Left lung (tissue), 14 donors: ENCODE data around the gene TMEM203. TPM values are rescaled to one million over a fixed set of nuclear protein-coding genes. Genes with fewer than 3 reads are reported as not detected.

Experiments
- ATAC-seq: fragments of 200-7000 bp; cut with Tn5 transposase; one replicate; pipeline ENCODE4 v1.9.1; 2020; ENCODE audit warnings: moderate library complexity
- DNase-seq, 4 donors: peaks; one replicate each; pipeline ENCODE4 v3.0.0-alpha.2; 2013 to 2020
- H3K27ac ChIP-seq, 2 donors: fragments of 200-600 bp; sonication (generic) in 1 of 2; one replicate each; pipeline versions ENCODE4 v1.5.0 to v1.8.0; 2020 to 2021
- H3K27me3 ChIP-seq, 2 donors: fragments of 200-600 bp; sonication (generic) in 1 of 2; one replicate each; pipeline versions ENCODE4 v1.5.0 to v1.8.0; 2020 to 2021
- H3K36me3 ChIP-seq, 2 donors: fragments of 200-600 bp; sonication (generic) in 1 of 2; one replicate each; pipeline versions ENCODE4 v1.5.0 to v1.8.0; 2020 to 2021
- H3K4me1 ChIP-seq, 2 donors: fragments of 200-600 bp; one replicate each; pipeline ENCODE4 v1.8.0; 2021
- H3K4me3 ChIP-seq, 2 donors: fragments of 200-600 bp; sonication (generic) in 1 of 2; one replicate each; pipeline versions ENCODE4 v1.5.0 to v1.8.0; 2020 to 2021; ENCODE audit warnings: mild to moderate bottlenecking in 1 of 2
- H3K9me3 ChIP-seq, 2 donors: fragments of 200-600 bp; sonication (generic) in 1 of 2; one replicate each; pipeline versions ENCODE4 v1.5.0 to v1.8.0; 2020 to 2021
- intact Hi-C, 2 donors: fragments of 100-400 bp; cut with DNase I; formaldehyde crosslinking; loops; one replicate each; pipeline versions ENCODE4 v1.11.2 to v1.14.2; 2022
- long read RNA-seq, 12 donors: library from polyadenylated mRNA in 2 of 12; unstranded in 2 of 12; transcript quantifications; one replicate each; pipeline ENCODE4 v2.0.0 and lab custom pipeline, GENCODE V29; 2019 to 2026
- polyA plus RNA-seq, 6 donors: library from polyadenylated mRNA; unstranded; fragments of 120-200 nt; gene quantifications; one replicate each; pipeline ENCODE4 v1.2.1, GENCODE V29; 2013; ENCODE audit not compliant: insufficient read length in 6 of 6
- total RNA-seq, 2 donors: library from RNA; stranded (reverse); fragmentation: NEBNext Ultra II Directional; extraction: Animal tissue kit (Norgen Biotek cat#: 25700); gene quantifications; one replicate each; pipeline ENCODE4 v1.2.1, GENCODE V29; 2021
- TF ChIP-seq, protein P1 (sequence below), 2 donors: fragments of 200-600 bp; sonication (generic) in 1 of 2; IDR thresholded peaks; one replicate each; pipeline versions ENCODE4 v1.5.0 to v1.8.0; 2021; ENCODE audit warnings: antibody characterized with exemption in 2 of 2
- donor health status: DM: no; HTN: yes; CAD: no.
- donor health status: DM: no; HTN: no; CAD: no.

The TMEM203 gene
- total RNA-seq = 10 to 100 TPM; 30.6 to 31.7 TPM
- 10 to 100 TPM; 30.4 to 37.8 (median 33.3) TPM for polyA plus RNA-seq
- long read RNA-seq, donor 1, transcript TMEM203-201 (1 exons, 1,557 nt) = major isoform, 72 of 72 reads
- long read RNA-seq, donor 1, partial matches to known transcripts = 0 of 72 reads
- long read RNA-seq, donor 1, other reads (novel, unspliced or antisense) = 0 of 72 reads
- long read RNA-seq, donor 2, transcript TMEM203-201 (1 exons, 1,557 nt) = major isoform, 53 of 53 reads
- long read RNA-seq, donor 2, partial matches to known transcripts = 0 of 53 reads
- long read RNA-seq, donor 2, other reads (novel, unspliced or antisense) = 0 of 53 reads
- long read RNA-seq, donor 3, transcript TMEM203-201 (1 exons, 1,557 nt) = major isoform, 34 of 34 reads
- long read RNA-seq, donor 3, partial matches to known transcripts = 0 of 34 reads
- long read RNA-seq, donor 3, other reads (novel, unspliced or antisense) = 0 of 34 reads
- long read RNA-seq, donor 4, partial matches to known transcripts = 0 of 1 reads
- long read RNA-seq, donor 4, other reads (novel, unspliced or antisense) = 0 of 1 reads
- long read RNA-seq, donor 5, transcript TMEM203-201 (1 exons, 1,557 nt) = major isoform, 60 of 60 reads
- long read RNA-seq, donor 5, partial matches to known transcripts = 0 of 60 reads
- long read RNA-seq, donor 5, other reads (novel, unspliced or antisense) = 0 of 60 reads
- long read RNA-seq, donor 6, transcript TMEM203-201 (1 exons, 1,557 nt) = major isoform, 42 of 42 reads
- long read RNA-seq, donor 6, partial matches to known transcripts = 0 of 42 reads
- long read RNA-seq, donor 6, other reads (novel, unspliced or antisense) = 0 of 42 reads
- long read RNA-seq, donor 7, transcript TMEM203-201 (1 exons, 1,557 nt) = major isoform, 16 of 16 reads
- long read RNA-seq, donor 7, partial matches to known transcripts = 0 of 16 reads
- long read RNA-seq, donor 7, other reads (novel, unspliced or antisense) = 0 of 16 reads
- long read RNA-seq, donor 8, transcript TMEM203-201 (1 exons, 1,557 nt) = major isoform, 31 of 31 reads
- long read RNA-seq, donor 8, partial matches to known transcripts = 0 of 31 reads
- long read RNA-seq, donor 8, other reads (novel, unspliced or antisense) = 0 of 31 reads
- long read RNA-seq, donor 9, partial matches to known transcripts = 0 of 2 reads
- long read RNA-seq, donor 9, other reads (novel, unspliced or antisense) = 0 of 2 reads
- long read RNA-seq, donor 10, transcript TMEM203-201 (1 exons, 1,557 nt) = major isoform, 37 of 37 reads
- long read RNA-seq, donor 10, partial matches to known transcripts = 0 of 37 reads
- long read RNA-seq, donor 10, other reads (novel, unspliced or antisense) = 0 of 37 reads
- long read RNA-seq, donor 11, transcript TMEM203-201 (1 exons, 1,557 nt) = major isoform, 47 of 47 reads
- long read RNA-seq, donor 11, partial matches to known transcripts = 0 of 47 reads
- long read RNA-seq, donor 11, other reads (novel, unspliced or antisense) = 0 of 47 reads
- long read RNA-seq, donor 12, transcript TMEM203-201 (1 exons, 1,557 nt) = major isoform, 28 of 28 reads
- long read RNA-seq, donor 12, partial matches to known transcripts = 0 of 28 reads
- long read RNA-seq, donor 12, other reads (novel, unspliced or antisense) = 0 of 28 reads

DNA sequence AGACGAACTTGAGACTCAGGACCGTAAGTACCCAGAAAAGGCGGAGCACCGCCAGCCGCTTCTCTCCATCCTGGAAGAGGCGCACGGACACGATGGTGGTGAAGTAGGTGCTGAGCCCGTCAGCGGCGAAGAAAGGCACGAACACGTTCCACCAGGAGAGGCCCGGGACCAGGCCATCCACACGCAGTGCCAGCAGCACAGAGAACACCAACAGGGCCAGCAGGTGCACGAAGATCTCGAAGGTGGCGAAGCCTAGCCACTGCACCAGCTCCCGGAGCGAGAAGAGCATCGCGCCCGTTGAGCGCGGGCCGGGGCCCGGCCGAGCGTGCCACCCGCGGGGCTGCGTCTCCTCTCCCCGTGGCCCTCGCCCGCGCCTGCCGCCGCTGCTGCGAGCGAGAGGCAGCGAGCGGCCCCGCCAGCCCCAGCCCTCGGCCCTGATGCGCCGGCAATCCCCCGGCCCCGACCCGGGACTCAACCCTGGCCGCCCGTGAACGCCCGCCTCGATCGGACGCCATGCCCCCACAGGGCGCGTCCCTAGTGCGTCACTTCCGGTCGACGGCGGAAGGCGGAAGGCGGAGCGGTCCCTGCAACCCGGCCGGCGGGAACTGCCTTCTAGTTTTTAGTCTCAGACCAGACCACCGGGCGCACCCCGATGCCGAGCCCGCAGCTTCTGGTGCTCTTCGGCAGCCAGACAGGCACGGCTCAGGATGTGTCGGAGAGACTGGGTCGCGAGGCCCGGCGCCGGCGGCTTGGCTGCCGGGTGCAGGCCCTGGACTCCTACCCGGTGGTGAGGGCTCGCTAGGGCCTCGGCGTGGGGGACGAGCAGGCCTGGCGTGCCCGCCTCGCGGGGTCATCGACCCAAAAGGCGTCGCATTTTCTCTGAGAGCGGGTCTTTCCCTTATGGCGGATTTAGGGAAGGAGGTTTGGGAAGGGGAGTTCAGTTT lies at the start of gene TMEM203, which contains the start of gene NDOR1:
TSS of gene TMEM203 (minus strand) at position 523 of the 944 bp plus-strand sequence. CDS start at position 289, 234 bp downstream.
TSS of gene NDOR1 (plus strand) at position 575 of the 944 bp plus-strand sequence. CDS start at position 653, 78 bp downstream.
- Histone ChIP-seq H3K36me3 (peaks cover 0 to 22% of the 10 kb centered on the region in 2 donors), H3K4me1 (peaks cover 21 to 62% of the 10 kb centered on the region in 2 donors), H3K27ac (peak within 1 kb of the TSS; percentile 30 to 86), H3K9me3 (no peaks in the 10 kb centered on the region), H3K27me3 (no peaks in the 10 kb centered on the region), H3K4me3 (peak within 1 kb of the TSS; percentile 96 to 99)
- DNase-seq (peak; percentile 85 to 99 (median 94)), ATAC-seq (peak; percentile 62)
- TF ChIP-seq, protein P1, sequence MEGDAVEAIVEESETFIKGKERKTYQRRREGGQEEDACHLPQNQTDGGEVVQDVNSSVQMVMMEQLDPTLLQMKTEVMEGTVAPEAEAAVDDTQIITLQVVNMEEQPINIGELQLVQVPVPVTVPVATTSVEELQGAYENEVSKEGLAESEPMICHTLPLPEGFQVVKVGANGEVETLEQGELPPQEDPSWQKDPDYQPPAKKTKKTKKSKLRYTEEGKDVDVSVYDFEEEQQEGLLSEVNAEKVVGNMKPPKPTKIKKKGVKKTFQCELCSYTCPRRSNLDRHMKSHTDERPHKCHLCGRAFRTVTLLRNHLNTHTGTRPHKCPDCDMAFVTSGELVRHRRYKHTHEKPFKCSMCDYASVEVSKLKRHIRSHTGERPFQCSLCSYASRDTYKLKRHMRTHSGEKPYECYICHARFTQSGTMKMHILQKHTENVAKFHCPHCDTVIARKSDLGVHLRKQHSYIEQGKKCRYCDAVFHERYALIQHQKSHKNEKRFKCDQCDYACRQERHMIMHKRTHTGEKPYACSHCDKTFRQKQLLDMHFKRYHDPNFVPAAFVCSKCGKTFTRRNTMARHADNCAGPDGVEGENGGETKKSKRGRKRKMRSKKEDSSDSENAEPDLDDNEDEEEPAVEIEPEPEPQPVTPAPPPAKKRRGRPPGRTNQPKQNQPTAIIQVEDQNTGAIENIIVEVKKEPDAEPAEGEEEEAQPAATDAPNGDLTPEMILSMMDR (IDR thresholded peaks at IDR 0.05) = no peak
- intact Hi-C loops = no loop called here

DNA sequence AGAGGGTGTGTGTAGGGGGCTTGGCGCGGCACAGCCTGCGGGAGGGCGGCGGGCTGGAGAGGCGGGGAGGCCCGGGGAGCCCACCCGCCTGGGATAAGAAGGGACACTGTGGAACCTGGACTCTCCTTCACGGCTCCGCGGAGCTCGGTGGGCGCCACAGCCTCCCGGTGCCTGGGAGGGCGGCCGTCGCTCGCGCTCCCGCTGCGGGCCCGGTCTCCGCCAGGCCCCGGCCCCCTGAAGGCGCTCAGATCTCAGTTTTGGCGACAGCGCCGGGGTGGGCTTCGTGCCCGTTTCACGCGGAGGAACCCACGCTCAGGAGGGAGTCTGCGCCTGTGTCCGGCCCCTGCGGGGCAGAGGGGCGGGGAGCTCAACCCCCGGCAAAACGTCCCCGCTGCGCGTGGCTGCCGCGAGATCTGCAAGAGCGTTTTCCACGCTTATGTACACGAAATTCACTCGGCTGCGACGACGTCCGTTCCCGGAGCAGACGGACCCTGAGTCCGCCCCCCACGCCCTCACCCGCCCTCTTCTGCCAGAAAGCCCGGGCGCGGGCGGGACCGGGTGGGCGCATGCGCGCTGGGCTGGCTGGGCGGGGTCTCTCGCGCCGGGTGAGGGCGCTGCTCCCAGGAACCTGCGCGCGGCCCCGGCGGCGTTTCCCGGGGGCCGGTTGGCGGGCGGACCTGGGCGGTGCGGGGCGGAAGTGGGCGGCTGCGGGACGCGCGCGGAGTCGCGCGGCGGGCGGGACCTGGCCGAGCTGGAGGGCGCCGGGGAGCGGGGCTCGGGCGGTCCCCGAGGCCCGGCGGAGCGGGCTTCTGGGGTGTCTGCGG lies 49.4 kb upstream of the TMEM203 start, which contains the start of gene NELFB:
TSS of gene NELFB (plus strand) at position 704 of the 824 bp plus-strand sequence.
- Histone ChIP-seq H3K9me3 (no peaks in the 10 kb centered on the region), H3K27me3 (no peaks in the 10 kb centered on the region), H3K4me3 (peak within 1 kb of the TSS; percentile 98 to 99), H3K27ac (peak within 1 kb of the TSS; percentile 53 to 83), H3K4me1 (peaks cover 13 to 28% of the 10 kb centered on the region in 2 donors), H3K36me3 (peaks cover 0 to 27% of the 10 kb centered on the region in 2 donors)
- peak; percentile 93 for ATAC-seq
- intact Hi-C loops = no loop called here
- TF ChIP-seq, protein P1 (IDR thresholded peaks at IDR 0.05) = no peak
- peak; percentile 91 to 99 (median 94) for DNase-seq

DNA sequence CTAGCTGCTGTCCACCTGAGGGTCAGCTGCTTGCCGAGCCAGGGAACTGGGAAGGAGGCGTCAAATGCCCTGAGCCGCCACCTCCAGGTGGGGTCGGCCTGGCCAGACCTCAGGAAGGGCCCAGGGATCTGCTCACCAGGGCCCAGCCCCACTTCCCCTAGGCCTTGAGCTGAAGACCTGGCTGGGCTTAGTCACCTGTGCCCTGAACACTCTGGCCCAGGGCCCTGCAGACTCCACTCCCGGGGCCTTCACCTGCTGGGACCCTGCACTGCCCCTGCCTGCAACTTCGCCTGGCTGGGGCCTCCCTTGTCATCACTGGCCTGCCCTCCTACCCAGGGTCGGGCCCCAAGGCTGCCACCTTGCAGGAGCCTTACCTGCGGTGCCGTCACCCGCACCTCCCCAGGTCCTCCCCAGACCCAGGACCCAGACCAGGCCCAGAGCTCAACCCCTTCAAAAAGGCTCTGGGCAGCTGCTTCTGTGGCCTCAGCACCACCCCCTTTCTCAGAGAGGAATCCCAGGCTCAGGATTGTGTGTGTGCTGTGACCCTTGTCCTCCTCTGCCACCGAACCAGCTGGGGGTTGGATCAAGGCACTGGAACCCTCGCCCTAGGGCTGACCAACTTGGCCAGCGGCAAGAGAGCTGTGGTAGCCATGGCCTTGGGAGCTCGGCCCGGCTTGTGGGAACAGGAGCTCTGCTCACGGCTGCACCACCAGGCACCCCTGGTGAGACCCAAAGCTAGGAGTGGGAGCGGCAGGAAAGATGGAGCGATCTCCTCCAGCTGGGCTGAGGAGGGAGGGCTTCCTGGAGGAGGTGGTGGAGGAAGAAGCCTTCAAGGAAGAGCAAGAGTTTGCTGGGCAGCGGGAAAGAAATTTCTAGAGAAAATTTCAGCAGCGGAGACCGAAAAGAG lies 48.5 kb upstream of the TMEM203 start:
- H3K36me3 ChIP-seq = peaks cover 0 to 22% of the 10 kb centered on the region in 2 donors
- H3K27ac ChIP-seq = peak overlapping the region in 1 of 2 donors; percentile 83
- no peak for DNase-seq
- H3K27me3 ChIP-seq = no peaks in the 10 kb centered on the region
- intact Hi-C loops = no loop called here
- H3K4me3 ChIP-seq = peak overlapping the region; percentile 98 to 99
- ATAC-seq = peak; percentile 1
- peaks cover 13 to 28% of the 10 kb centered on the region in 2 donors for H3K4me1 ChIP-seq
- TF ChIP-seq, protein P1 (IDR thresholded peaks at IDR 0.05) = no peak
- H3K9me3 ChIP-seq = no peaks in the 10 kb centered on the region
